Small intestine (tissue), 7 donors: ENCODE results near the gene ZFYVE27. TPM values are rescaled to one million over a fixed set of nuclear protein-coding genes. Genes with fewer than 3 reads are reported as not detected.

ENCODE experiments used
- DNase-seq, 2 donors: peaks; one replicate each; pipeline versions ENCODE4 v3.0.0 to v3.0.0-alpha.2; 2013
- FAIRE-seq: peaks from 2 replicates; lab custom pipeline; 2012; peaks lifted over from hg19 to GRCh38; lab: Jason Lieb, UNC
- H3K27ac ChIP-seq, 3 donors: one replicate each; pipeline ENCODE4 v1.5.1; 2013; ENCODE audit warnings: low read length in 2 of 3, mild to moderate bottlenecking in 2 of 3, control low read depth in 1 of 3, inconsistent platforms in 1 of 3, low read depth in 1 of 3, moderate library complexity in 1 of 3
- H3K27me3 ChIP-seq, 3 donors: one replicate each; pipeline ENCODE4 v1.6.1; 2013; ENCODE audit warnings: low read length in 3 of 3, inconsistent platforms in 1 of 3; ENCODE audit not compliant: control insufficient read depth in 3 of 3, insufficient read depth in 3 of 3
- H3K36me3 ChIP-seq, 3 donors: one replicate each; pipeline ENCODE4 v1.6.1; 2013; ENCODE audit warnings: low read length in 3 of 3, inconsistent platforms in 1 of 3, low read depth in 1 of 3, mild to moderate bottlenecking in 1 of 3, moderate library complexity in 1 of 3; ENCODE audit not compliant: control insufficient read depth in 3 of 3, insufficient read depth in 2 of 3
- H3K4me1 ChIP-seq, 3 donors: one replicate each; pipeline ENCODE4 v1.6.1; 2013; ENCODE audit warnings: low read length in 2 of 3, inconsistent platforms in 1 of 3, low read depth in 1 of 3, mild to moderate bottlenecking in 1 of 3, moderate library complexity in 1 of 3; ENCODE audit not compliant: control insufficient read depth in 3 of 3, insufficient read depth in 2 of 3
- H3K4me3 ChIP-seq, 3 donors: one replicate each; pipeline ENCODE4 v1.5.1; 2013; ENCODE audit warnings: low read length in 3 of 3, control low read depth in 1 of 3, inconsistent platforms in 1 of 3, low read depth in 1 of 3, mild to moderate bottlenecking in 1 of 3, moderate library complexity in 1 of 3
- H3K9me3 ChIP-seq, 2 donors: one replicate each; pipeline ENCODE4 v1.6.1; 2013; ENCODE audit warnings: low read depth in 1 of 2, low read length in 1 of 2; ENCODE audit not compliant: control insufficient read depth in 2 of 2, insufficient read depth in 1 of 2
- WGBS, 3 donors: extraction: QIAGEN DNeasy Blood & Tissue Kit; methylation state at CpG; one replicate each; pipeline ENCODE4 v1.1.7; 2013; 5-methylcytosine and 5-hydroxymethylcytosine counted together
- polyA plus RNA-seq, 4 donors: library from polyadenylated mRNA; stranded (reverse) in 3 of 4; unstranded in 1 of 4; fragments of 200-250 nt in 3 of 4; fragments of 120-200 nt in 1 of 4; gene quantifications; one replicate each; pipeline versions ENCODE4 v1.2.1 to v1.2.3, GENCODE V29; 2013
- donor health status: healthy with polysubstance abuse.
- donor health status: control.
- donor health status: control.
- donor health status: Bipolar disorder and iron deficiency.
- donor health status: healthy.

ZFYVE27 gene
- polyA plus RNA-seq, 4 donors: 21.6 to 53.9 (median 29.7) TPM

- H3K27ac ChIP-seq: no peak overlapping the region
- 92 to 93% (median 92%) methylated on average over 7 of the region's 7 CpGs for WGBS, 3 donors
- FAIRE-seq (no peak), DNase-seq (no peak)
- no peak overlapping the region for H3K4me3 ChIP-seq
- H3K27me3 ChIP-seq: no peaks in the 10 kb centered on the region
- H3K4me1 ChIP-seq: no peaks in the 10 kb centered on the region
- no peaks in the 10 kb centered on the region for H3K9me3 ChIP-seq
- no peaks in the 10 kb centered on the region for H3K36me3 ChIP-seq
Observed at GRCh38 chr10:97703398-97704067, 33.4 kb upstream of the ZFYVE27 start.

- H3K36me3 ChIP-seq: no peaks in the 10 kb centered on the region
- H3K27me3 ChIP-seq: no peaks in the 10 kb centered on the region
- FAIRE-seq: no peak
- WGBS, 3 donors: 58 to 90% (median 77%) methylated on average over 1 of the region's 1 CpG
- H3K4me3 ChIP-seq: no peak overlapping the region
- H3K9me3 ChIP-seq: no peaks in the 10 kb centered on the region
- no peaks in the 10 kb centered on the region for H3K4me1 ChIP-seq
- no peak overlapping the region for H3K27ac ChIP-seq
- no peak for DNase-seq
Observed at GRCh38 chr10:97704341-97704740, 32.6 kb upstream of the ZFYVE27 start.

- H3K27me3 ChIP-seq: no peaks in the 10 kb centered on the region
- H3K4me3 ChIP-seq: no peak overlapping the region
- H3K27ac ChIP-seq: no peak overlapping the region
- FAIRE-seq: no peak
- DNase-seq: no peak
- H3K4me1 ChIP-seq: no peaks in the 10 kb centered on the region
- no peaks in the 10 kb centered on the region for H3K9me3 ChIP-seq
- 85 to 93% (median 86%) methylated on average over 3 of the region's 3 CpGs for WGBS, 3 donors
- no peaks in the 10 kb centered on the region for H3K36me3 ChIP-seq
Observed at GRCh38 chr10:97705006-97705670, 31.8 kb upstream of the ZFYVE27 start.

- 83 to 91% (median 89%) methylated on average over 11 of the region's 11 CpGs for WGBS, 3 donors
- no peaks in the 10 kb centered on the region for H3K36me3 ChIP-seq
- no peaks in the 10 kb centered on the region for H3K4me1 ChIP-seq
- no peak overlapping the region for H3K27ac ChIP-seq
- DNase-seq (peak in 1 of 2 donors; percentile 35), FAIRE-seq (no peak)
- H3K4me3 ChIP-seq: no peak overlapping the region
- H3K9me3 ChIP-seq: no peaks in the 10 kb centered on the region
- no peaks in the 10 kb centered on the region for H3K27me3 ChIP-seq
Observed at GRCh38 chr10:97707134-97707861, 29.6 kb upstream of the ZFYVE27 start.

- Histone ChIP-seq H3K36me3 (no peaks in the 10 kb centered on the region), H3K27ac (no peak overlapping the region), H3K4me3 (no peak overlapping the region), H3K4me1 (peaks cover 0 to 5% (median under 1%) of the 10 kb centered on the region in 3 donors), H3K9me3 (no peaks in the 10 kb centered on the region), H3K27me3 (no peaks in the 10 kb centered on the region)
- 88% methylated on average over 2 of the region's 2 CpGs for WGBS, 3 donors
- DNase-seq (no peak), FAIRE-seq (no peak)
Observed at GRCh38 chr10:97708167-97708566, 28.8 kb upstream of the ZFYVE27 start.

- H3K36me3 ChIP-seq: no peaks in the 10 kb centered on the region
- FAIRE-seq (no peak), DNase-seq (peak; percentile 71 to 78)
- peak overlapping the region in 2 of 3 donors; percentile 17 to 39 for H3K27ac ChIP-seq
- H3K4me1 ChIP-seq: peaks cover 0 to 7% (median 2%) of the 10 kb centered on the region in 3 donors
- no peaks in the 10 kb centered on the region for H3K27me3 ChIP-seq
- WGBS, 3 donors: 27 to 38% (median 31%) methylated on average over 18 of the region's 18 CpGs
- H3K9me3 ChIP-seq: no peaks in the 10 kb centered on the region
- no peak overlapping the region for H3K4me3 ChIP-seq
Observed at GRCh38 chr10:97708976-97709946, 27.7 kb upstream of the ZFYVE27 start.

- Histone ChIP-seq H3K27me3 (no peaks in the 10 kb centered on the region), H3K4me1 (peaks cover 0 to 17% (median 2%) of the 10 kb centered on the region in 3 donors), H3K36me3 (peaks cover 0 to 6% (median 0%) of the 10 kb centered on the region in 3 donors), H3K9me3 (no peaks in the 10 kb centered on the region), H3K27ac (no peak overlapping the region), H3K4me3 (no peak overlapping the region)
- no peak for DNase-seq
- 85 to 88% (median 87%) methylated on average over 9 of the region's 9 CpGs for WGBS, 3 donors
- no peak for FAIRE-seq
Observed at GRCh38 chr10:97711640-97712572, 25.0 kb upstream of the ZFYVE27 start.
